SK-N-SH treated with all-trans-retinoic acid at 6 μM for 48 hours (cell line): ENCODE results near the gene C4BPB.

ENCODE experiments used
- ATAC-seq: fragments of 200-7000 bp; cut with Tn5 transposase; 3 replicates; pipeline ENCODE4 v1.9.1; 2020; ENCODE audit warnings: mild to moderate bottlenecking, moderate library complexity
- ARNTL ChIP-seq: fragments of 450-650 bp; formaldehyde crosslinking; IDR thresholded peaks from 2 replicates; pipeline ENCODE4 v1.5.0; 2020; ENCODE audit warnings: low read depth, mild to moderate bottlenecking, moderate library complexity, borderline replicate concordance
- BACH2 ChIP-seq: fragments of 250-450 bp; sonication (Bioruptor Pico); IDR thresholded peaks from 2 replicates; pipeline ENCODE4 v1.9.0; 2021; ENCODE audit warnings: mild to moderate bottlenecking, borderline replicate concordance
- CSDC2 ChIP-seq: fragments of 250-450 bp; sonication (Bioruptor Pico); IDR thresholded peaks from 2 replicates; pipeline ENCODE4 v1.5.0; 2020; ENCODE audit warnings: mild to moderate bottlenecking, moderate library complexity
- ESRRG ChIP-seq: fragments of 250-450 bp; sonication (Bioruptor Pico); IDR thresholded peaks from 2 replicates; pipeline ENCODE4 v1.6.1; 2021; ENCODE audit warnings: mild to moderate bottlenecking
- GLIS3 ChIP-seq: fragments of 250-450 bp; sonication (Bioruptor Pico); IDR thresholded peaks from 2 replicates; pipeline ENCODE4 v1.5.0; 2020; ENCODE audit warnings: mild to moderate bottlenecking, moderate library complexity
- ISL1 ChIP-seq: fragments of 250-450 bp; sonication (Bioruptor Pico); IDR thresholded peaks from 2 replicates; pipeline ENCODE4 v2.1.2; 2022; ENCODE audit warnings: mild to moderate bottlenecking, moderate library complexity
- OSR1 ChIP-seq: fragments of 250-450 bp; sonication (Bioruptor Pico); IDR thresholded peaks from 2 replicates; pipeline ENCODE4 v1.8.0; 2022; ENCODE audit warnings: moderate library complexity, mild to moderate bottlenecking, inconsistent platforms
- PPARA ChIP-seq: fragments of 250-450 bp; sonication (Bioruptor Pico); IDR thresholded peaks from 2 replicates; pipeline ENCODE4 v1.5.0; 2020; ENCODE audit warnings: mild to moderate bottlenecking, borderline replicate concordance
- SNAI2 ChIP-seq: fragments of 250-450 bp; sonication (Bioruptor Pico); IDR thresholded peaks from 2 replicates; pipeline ENCODE4 v1.5.0; 2020; ENCODE audit warnings: mild to moderate bottlenecking, moderate library complexity
- TCF4 ChIP-seq: fragments of 250-450 bp; sonication (Bioruptor Pico); IDR thresholded peaks from 2 replicates; pipeline ENCODE4 v1.8.0; 2021; ENCODE audit warnings: mild to moderate bottlenecking, moderate library complexity, borderline replicate concordance
- TOX ChIP-seq: fragments of 250-450 bp; sonication (Bioruptor Pico); IDR thresholded peaks from 2 replicates; pipeline ENCODE4 v1.8.0; 2021; ENCODE audit warnings: mild to moderate bottlenecking, moderate library complexity, borderline replicate concordance
- ZC3H10 ChIP-seq: fragments of 250-450 bp; sonication (Bioruptor Pico); IDR thresholded peaks from 2 replicates; pipeline ENCODE4 v1.5.1; 2021; ENCODE audit warnings: mild to moderate bottlenecking, moderate library complexity
- ZFP3 ChIP-seq: fragments of 250-450 bp; sonication (Bioruptor Pico); IDR thresholded peaks from 2 replicates; pipeline ENCODE4 v1.5.0; 2020; ENCODE audit warnings: mild to moderate bottlenecking, moderate library complexity
- ZFP30 ChIP-seq: fragments of 450-650 bp; formaldehyde crosslinking; IDR thresholded peaks from 2 replicates; pipeline ENCODE4 v1.5.0; 2022; ENCODE audit warnings: mild to moderate bottlenecking, moderate library complexity
- ZNF565 ChIP-seq: fragments of 450-650 bp; formaldehyde crosslinking; conservative IDR thresholded peaks from 2 replicates; pipeline ENCODE4 v1.5.0; 2020; ENCODE audit warnings: low read depth, mild to moderate bottlenecking, moderate library complexity
- ZNF70 ChIP-seq: fragments of 450-650 bp; formaldehyde crosslinking; IDR thresholded peaks from 2 replicates; pipeline ENCODE4 v1.5.0; 2020; ENCODE audit warnings: mild to moderate bottlenecking, moderate library complexity
- TF ChIP-seq, protein P1 (sequence below): fragments of 250-450 bp; sonication (Bioruptor Pico); IDR thresholded peaks from 2 replicates; pipeline ENCODE4 v1.5.0; 2020; ENCODE audit warnings: mild to moderate bottlenecking, moderate library complexity
- TF ChIP-seq, protein P2 (sequence below): fragments of 250-450 bp; sonication (Bioruptor Pico); IDR thresholded peaks from 2 replicates; pipeline ENCODE4 v1.5.1; 2020; ENCODE audit warnings: low read depth, mild to moderate bottlenecking, moderate library complexity
- TF ChIP-seq, protein P3 (sequence below): fragments of 250-450 bp; sonication (Bioruptor Pico); IDR thresholded peaks from 2 replicates; pipeline ENCODE4 v1.8.0; 2021; ENCODE audit warnings: low read depth, mild to moderate bottlenecking, moderate library complexity, borderline replicate concordance
- TF ChIP-seq, protein P4 (sequence below): fragments of 250-450 bp; sonication (Bioruptor Pico); IDR thresholded peaks from 2 replicates; pipeline ENCODE4 v1.5.1; 2021; ENCODE audit warnings: mild to moderate bottlenecking, moderate library complexity
- TF ChIP-seq, protein P5 (sequence below): fragments of 250-450 bp; sonication (Bioruptor Pico); IDR thresholded peaks from 2 replicates; pipeline ENCODE4 v1.8.0; 2020; ENCODE audit warnings: mild to moderate bottlenecking, moderate library complexity, borderline replicate concordance

C4BPB gene

DNA sequence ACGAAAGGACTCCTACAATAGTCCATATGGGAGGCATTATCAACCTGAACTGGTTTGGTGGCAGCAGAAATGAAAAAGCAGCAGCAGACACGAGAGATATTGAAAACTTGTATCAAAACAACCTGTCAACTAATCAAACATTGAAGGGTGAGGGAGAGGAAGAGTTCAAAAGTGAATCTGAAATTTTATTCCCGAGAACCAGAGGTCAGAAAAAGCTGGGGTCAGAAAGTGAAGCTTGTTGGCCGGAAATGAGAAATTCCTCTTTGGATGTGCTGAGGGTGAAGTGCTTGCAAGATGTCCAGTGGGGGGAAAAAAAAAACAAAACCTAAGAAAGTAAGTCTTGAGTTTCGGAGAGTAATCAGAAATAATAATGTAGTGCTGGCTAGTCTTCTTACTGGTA is 13.5 kb downstream of the C4BPB start:
- TF ChIP-seq GLIS3 (CRISPR knock-in tag) (no peak), OSR1 (CRISPR knock-in tag) (no peak), PPARA (CRISPR knock-in tag) (no peak), ESRRG (CRISPR knock-in tag) (no peak), ARNTL (CRISPR knock-in tag) (no peak), ZNF565 (CRISPR knock-in tag) (no peak), SNAI2 (CRISPR knock-in tag) (no peak), TCF4 (CRISPR knock-in tag) (no peak), TOX (CRISPR knock-in tag) (no peak), BACH2 (CRISPR knock-in tag) (no peak), ZC3H10 (CRISPR knock-in tag) (no peak), CSDC2 (CRISPR knock-in tag) (no peak), ZNF70 (CRISPR knock-in tag) (no peak), ISL1 (no peak)
- TF ChIP-seq, protein P1, sequence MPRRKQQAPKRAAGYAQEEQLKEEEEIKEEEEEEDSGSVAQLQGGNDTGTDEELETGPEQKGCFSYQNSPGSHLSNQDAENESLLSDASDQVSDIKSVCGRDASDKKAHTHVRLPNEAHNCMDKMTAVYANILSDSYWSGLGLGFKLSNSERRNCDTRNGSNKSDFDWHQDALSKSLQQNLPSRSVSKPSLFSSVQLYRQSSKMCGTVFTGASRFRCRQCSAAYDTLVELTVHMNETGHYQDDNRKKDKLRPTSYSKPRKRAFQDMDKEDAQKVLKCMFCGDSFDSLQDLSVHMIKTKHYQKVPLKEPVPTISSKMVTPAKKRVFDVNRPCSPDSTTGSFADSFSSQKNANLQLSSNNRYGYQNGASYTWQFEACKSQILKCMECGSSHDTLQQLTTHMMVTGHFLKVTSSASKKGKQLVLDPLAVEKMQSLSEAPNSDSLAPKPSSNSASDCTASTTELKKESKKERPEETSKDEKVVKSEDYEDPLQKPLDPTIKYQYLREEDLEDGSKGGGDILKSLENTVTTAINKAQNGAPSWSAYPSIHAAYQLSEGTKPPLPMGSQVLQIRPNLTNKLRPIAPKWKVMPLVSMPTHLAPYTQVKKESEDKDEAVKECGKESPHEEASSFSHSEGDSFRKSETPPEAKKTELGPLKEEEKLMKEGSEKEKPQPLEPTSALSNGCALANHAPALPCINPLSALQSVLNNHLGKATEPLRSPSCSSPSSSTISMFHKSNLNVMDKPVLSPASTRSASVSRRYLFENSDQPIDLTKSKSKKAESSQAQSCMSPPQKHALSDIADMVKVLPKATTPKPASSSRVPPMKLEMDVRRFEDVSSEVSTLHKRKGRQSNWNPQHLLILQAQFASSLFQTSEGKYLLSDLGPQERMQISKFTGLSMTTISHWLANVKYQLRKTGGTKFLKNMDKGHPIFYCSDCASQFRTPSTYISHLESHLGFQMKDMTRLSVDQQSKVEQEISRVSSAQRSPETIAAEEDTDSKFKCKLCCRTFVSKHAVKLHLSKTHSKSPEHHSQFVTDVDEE = no peak
- TF ChIP-seq, protein P2, sequence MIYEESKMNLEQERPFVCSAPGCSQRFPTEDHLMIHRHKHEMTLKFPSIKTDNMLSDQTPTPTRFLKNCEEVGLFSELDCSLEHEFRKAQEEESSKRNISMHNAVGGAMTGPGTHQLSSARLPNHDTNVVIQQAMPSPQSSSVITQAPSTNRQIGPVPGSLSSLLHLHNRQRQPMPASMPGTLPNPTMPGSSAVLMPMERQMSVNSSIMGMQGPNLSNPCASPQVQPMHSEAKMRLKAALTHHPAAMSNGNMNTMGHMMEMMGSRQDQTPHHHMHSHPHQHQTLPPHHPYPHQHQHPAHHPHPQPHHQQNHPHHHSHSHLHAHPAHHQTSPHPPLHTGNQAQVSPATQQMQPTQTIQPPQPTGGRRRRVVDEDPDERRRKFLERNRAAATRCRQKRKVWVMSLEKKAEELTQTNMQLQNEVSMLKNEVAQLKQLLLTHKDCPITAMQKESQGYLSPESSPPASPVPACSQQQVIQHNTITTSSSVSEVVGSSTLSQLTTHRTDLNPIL = no peak
- TF ChIP-seq, protein P3, sequence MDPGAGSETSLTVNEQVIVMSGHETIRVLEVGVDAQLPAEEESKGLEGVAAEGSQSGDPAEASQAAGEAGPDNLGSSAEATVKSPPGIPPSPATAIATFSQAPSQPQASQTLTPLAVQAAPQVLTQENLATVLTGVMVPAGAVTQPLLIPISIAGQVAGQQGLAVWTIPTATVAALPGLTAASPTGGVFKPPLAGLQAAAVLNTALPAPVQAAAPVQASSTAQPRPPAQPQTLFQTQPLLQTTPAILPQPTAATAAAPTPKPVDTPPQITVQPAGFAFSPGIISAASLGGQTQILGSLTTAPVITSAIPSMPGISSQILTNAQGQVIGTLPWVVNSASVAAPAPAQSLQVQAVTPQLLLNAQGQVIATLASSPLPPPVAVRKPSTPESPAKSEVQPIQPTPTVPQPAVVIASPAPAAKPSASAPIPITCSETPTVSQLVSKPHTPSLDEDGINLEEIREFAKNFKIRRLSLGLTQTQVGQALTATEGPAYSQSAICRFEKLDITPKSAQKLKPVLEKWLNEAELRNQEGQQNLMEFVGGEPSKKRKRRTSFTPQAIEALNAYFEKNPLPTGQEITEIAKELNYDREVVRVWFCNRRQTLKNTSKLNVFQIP (CRISPR knock-in tag) = no peak
- TF ChIP-seq, protein P4, sequence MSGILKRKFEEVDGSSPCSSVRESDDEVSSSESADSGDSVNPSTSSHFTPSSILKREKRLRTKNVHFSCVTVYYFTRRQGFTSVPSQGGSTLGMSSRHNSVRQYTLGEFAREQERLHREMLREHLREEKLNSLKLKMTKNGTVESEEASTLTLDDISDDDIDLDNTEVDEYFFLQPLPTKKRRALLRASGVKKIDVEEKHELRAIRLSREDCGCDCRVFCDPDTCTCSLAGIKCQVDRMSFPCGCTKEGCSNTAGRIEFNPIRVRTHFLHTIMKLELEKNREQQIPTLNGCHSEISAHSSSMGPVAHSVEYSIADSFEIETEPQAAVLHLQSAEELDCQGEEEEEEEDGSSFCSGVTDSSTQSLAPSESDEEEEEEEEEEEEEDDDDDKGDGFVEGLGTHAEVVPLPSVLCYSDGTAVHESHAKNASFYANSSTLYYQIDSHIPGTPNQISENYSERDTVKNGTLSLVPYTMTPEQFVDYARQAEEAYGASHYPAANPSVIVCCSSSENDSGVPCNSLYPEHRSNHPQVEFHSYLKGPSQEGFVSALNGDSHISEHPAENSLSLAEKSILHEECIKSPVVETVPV (CRISPR knock-in tag) = no peak

DNA sequence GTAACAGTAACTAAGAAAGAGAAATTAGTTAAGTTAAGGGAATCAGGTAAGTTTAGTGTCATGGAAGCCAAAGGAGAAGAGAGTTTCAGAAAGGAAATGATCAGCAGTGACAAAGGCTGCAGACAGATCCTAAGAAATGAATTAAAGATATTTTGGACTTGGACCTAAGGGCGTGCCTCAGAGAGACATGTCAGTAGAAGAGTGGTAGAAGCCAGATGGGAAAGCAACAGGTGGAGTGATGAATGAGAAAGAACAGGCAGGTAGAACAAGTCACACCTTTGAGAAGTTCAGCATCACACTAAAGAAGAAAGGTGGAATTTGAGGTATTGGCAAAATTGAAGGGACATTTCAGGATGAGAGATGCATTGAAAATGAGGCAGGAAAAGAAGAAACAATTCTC is 14.0 kb downstream of the C4BPB start:
- no peak for ATAC-seq
- TF ChIP-seq, protein P2 = no peak
- no peak for TF ChIP-seq PPARA (CRISPR knock-in tag)
- TF ChIP-seq, protein P4 (CRISPR knock-in tag) = no peak
- no peak for TF ChIP-seq ZNF70 (CRISPR knock-in tag)

More for the DNA sequence above, 13.5 kb downstream of the C4BPB start:
- no peak for ATAC-seq

DNA sequence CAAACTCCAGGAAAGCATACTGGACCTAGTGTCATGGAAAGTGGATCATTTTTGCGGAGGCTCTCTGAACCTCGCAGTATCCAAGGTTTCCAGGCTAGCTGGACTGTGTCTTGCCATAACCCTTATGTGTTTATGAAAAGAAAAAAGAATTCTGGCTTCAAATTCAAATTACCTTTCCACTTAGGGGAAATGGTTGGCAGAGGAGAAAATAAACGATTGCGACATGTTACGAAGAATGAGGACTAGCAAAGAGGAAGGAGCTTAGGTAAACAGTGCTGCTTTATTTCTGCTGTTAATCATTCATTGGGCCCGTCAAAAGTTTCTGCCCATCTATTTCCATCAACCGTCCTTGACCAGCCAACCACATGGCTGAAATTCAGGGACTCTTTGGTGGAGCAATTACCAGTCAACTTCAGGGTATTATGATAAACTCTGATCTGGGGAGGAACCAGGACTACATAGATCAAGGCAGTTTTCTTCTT is 15.3 kb downstream of the C4BPB start, which contains the start of gene C4BPA:
Gene C4BPA (plus strand): TSS at position 342 of the 482 bp plus-strand sequence. CDS start 8,793 bp downstream, outside the sequence.
- no peak for ATAC-seq

More for the DNA sequence above, 15.3 kb downstream of the C4BPB start, which contains the start of gene C4BPA:
- no peak for TF ChIP-seq ZC3H10 (CRISPR knock-in tag)
- TF ChIP-seq, protein P2 = no peak
- no peak for TF ChIP-seq PPARA (CRISPR knock-in tag)
- TF ChIP-seq ZFP3 (CRISPR knock-in tag) = no peak
- no peak for TF ChIP-seq OSR1 (CRISPR knock-in tag)
- TF ChIP-seq ZFP30 = no peak
- no peak for TF ChIP-seq ESRRG (CRISPR knock-in tag)
- no peak for TF ChIP-seq GLIS3 (CRISPR knock-in tag)
- no peak for TF ChIP-seq ZNF70 (CRISPR knock-in tag)
- no peak for TF ChIP-seq ZNF565 (CRISPR knock-in tag)
- TF ChIP-seq ISL1 = no peak
- TF ChIP-seq, protein P5, sequence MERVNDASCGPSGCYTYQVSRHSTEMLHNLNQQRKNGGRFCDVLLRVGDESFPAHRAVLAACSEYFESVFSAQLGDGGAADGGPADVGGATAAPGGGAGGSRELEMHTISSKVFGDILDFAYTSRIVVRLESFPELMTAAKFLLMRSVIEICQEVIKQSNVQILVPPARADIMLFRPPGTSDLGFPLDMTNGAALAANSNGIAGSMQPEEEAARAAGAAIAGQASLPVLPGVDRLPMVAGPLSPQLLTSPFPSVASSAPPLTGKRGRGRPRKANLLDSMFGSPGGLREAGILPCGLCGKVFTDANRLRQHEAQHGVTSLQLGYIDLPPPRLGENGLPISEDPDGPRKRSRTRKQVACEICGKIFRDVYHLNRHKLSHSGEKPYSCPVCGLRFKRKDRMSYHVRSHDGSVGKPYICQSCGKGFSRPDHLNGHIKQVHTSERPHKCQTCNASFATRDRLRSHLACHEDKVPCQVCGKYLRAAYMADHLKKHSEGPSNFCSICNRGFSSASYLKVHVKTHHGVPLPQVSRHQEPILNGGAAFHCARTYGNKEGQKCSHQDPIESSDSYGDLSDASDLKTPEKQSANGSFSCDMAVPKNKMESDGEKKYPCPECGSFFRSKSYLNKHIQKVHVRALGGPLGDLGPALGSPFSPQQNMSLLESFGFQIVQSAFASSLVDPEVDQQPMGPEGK (CRISPR knock-in tag) = no peak
- TF ChIP-seq, protein P3 (CRISPR knock-in tag) = no peak
- TF ChIP-seq CSDC2 (CRISPR knock-in tag) = no peak
